GM21423 (cell line): ENCODE data around the gene NEK4.

Source experiments
- ATAC-seq: cut with Tn5 transposase; IDR thresholded peaks from one replicate; pipeline ENCODE4 v1.9.1; 2021; ENCODE audit warnings: mild to moderate bottlenecking, moderate library complexity; ENCODE audit not compliant: unreplicated experiment

The NEK4 gene

GRCh38 chr3:52705438-52705687 lies 65.4 kb downstream of the NEK4 start:
- no peak for ATAC-seq

- no peak for ATAC-seq
These were observed 65.9 kb downstream of the NEK4 start for GRCh38 chr3:52704611-52705437.

GRCh38 chr3:52703341-52703740 lies 67.4 kb downstream of the NEK4 start:
- ATAC-seq = no peak

GRCh38 chr3:52697632-52697965 lies 73.1 kb downstream of the NEK4 start:
- no peak for ATAC-seq

GRCh38 chr3:52696830-52697631 lies 73.7 kb downstream of the NEK4 start:
- ATAC-seq = no peak

- no peak for ATAC-seq
These were observed 74.7 kb downstream of the NEK4 start for GRCh38 chr3:52695798-52696671.

GRCh38 chr3:52694528-52695189 lies 76.1 kb downstream of the NEK4 start:
- no peak for ATAC-seq

GRCh38 chr3:52693071-52693470 lies 77.7 kb downstream of the NEK4 start:
- ATAC-seq = no peak

- ATAC-seq = no peak
These were observed 80.2 kb downstream of the NEK4 start for GRCh38 chr3:52690560-52690959.

GRCh38 chr3:52689151-52689550 lies 81.6 kb downstream of the NEK4 start:
- no peak for ATAC-seq

- ATAC-seq = no peak
These were observed 82.5 kb downstream of the NEK4 start for GRCh38 chr3:52688266-52688665.

GRCh38 chr3:52685709-52686691 lies 84.7 kb downstream of the NEK4 start, which contains the start of the genes GNL3 and PBRM1:
Gene GNL3, plus strand, starts transcription at chr3:52686032. Its CDS starts 61 bp downstream, at chr3:52686093.
Gene PBRM1, minus strand, starts transcription at chr3:52685913.
- ATAC-seq = peak; percentile 76

GRCh38 chr3:52685285-52685708 lies 85.4 kb downstream of the NEK4 start:
- ATAC-seq = peak; percentile 75

- no peak for ATAC-seq
These were observed 86.6 kb downstream of the NEK4 start for GRCh38 chr3:52684184-52684583.

GRCh38 chr3:52683611-52684010 lies 87.1 kb downstream of the NEK4 start:
- ATAC-seq = no peak

- ATAC-seq = no peak
These were observed 88.7 kb downstream of the NEK4 start for GRCh38 chr3:52682016-52682415.

- no peak for ATAC-seq
These were observed 89.1 kb downstream of the NEK4 start for GRCh38 chr3:52681596-52681995.

GRCh38 chr3:52679811-52680210 lies 90.9 kb downstream of the NEK4 start:
- no peak for ATAC-seq

GRCh38 chr3:52679199-52679538 lies 91.6 kb downstream of the NEK4 start:
- ATAC-seq = no peak
